H9 (cell line): ENCODE results near the gene RGS5. TPM values are rescaled to one million over a fixed set of nuclear protein-coding genes. Genes with fewer than 3 reads are reported as not detected.
"Not testable (repeated sequence)": the region's sequence is repeated elsewhere in the genome, so short reads cannot be mapped to it uniquely, and the experiment has no call there.

Experiments used
- DNase-seq: peaks from one replicate; pipeline ENCODE4 v3.0.0-alpha.2; 2017
- H2AFZ ChIP-seq: one replicate; pipeline ENCODE4 v1.6.1; 2013; ENCODE audit warnings: mild to moderate bottlenecking, low read length, control low read depth, moderate library complexity
- H2AK5ac ChIP-seq: 2 replicates; pipeline ENCODE4 v1.6.1; 2013; ENCODE audit warnings: low read length, control low read depth, mixed read lengths; ENCODE audit not compliant: insufficient read length
- H2BK120ac ChIP-seq: one replicate; pipeline ENCODE4 v1.6.1; 2013; ENCODE audit warnings: low read depth, mild to moderate bottlenecking, low read length, control low read depth, inconsistent platforms; ENCODE audit not compliant: poor library complexity, severe bottlenecking
- H2BK12ac ChIP-seq: 2 replicates; pipeline ENCODE4 v1.6.1; 2013; ENCODE audit warnings: low read length, control low read depth, mixed read lengths, low read depth; ENCODE audit not compliant: insufficient read length
- H2BK15ac ChIP-seq: 2 replicates; pipeline ENCODE4 v1.6.1; 2013; ENCODE audit warnings: low read depth, low read length, control low read depth
- H2BK20ac ChIP-seq: one replicate; pipeline ENCODE4 v1.6.1; 2013; ENCODE audit warnings: low read depth, mild to moderate bottlenecking, low read length, control low read depth, inconsistent platforms; ENCODE audit not compliant: poor library complexity, severe bottlenecking
- H2BK5ac ChIP-seq: 2 replicates; pipeline ENCODE4 v1.6.1; 2013; ENCODE audit warnings: low read length, control low read depth, mixed read lengths; ENCODE audit not compliant: insufficient read length
- H3K14ac ChIP-seq: 2 replicates; pipeline ENCODE4 v1.6.1; 2013; ENCODE audit warnings: low read length, control low read depth; ENCODE audit not compliant: insufficient read depth
- H3K18ac ChIP-seq: 2 replicates; pipeline ENCODE4 v1.6.1; 2013; ENCODE audit warnings: low read depth, mild to moderate bottlenecking, mixed read lengths, low read length, control low read depth; ENCODE audit not compliant: insufficient read length
- H3K23ac ChIP-seq: 2 replicates; pipeline ENCODE4 v1.6.1; 2013; ENCODE audit warnings: low read length, control low read depth, mixed read lengths, low read depth; ENCODE audit not compliant: insufficient read length
- H3K23me2 ChIP-seq: 2 replicates; pipeline ENCODE4 v1.6.1; 2013; ENCODE audit warnings: low read depth, mild to moderate bottlenecking, mixed read lengths, low read length, control low read depth; ENCODE audit not compliant: insufficient read length, poor library complexity, severe bottlenecking
- H3K27ac ChIP-seq: 2 replicates; pipeline ENCODE4 v1.5.1; 2013; ENCODE audit warnings: low read length, control low read depth, mixed read lengths, low read depth; ENCODE audit not compliant: insufficient read length
- H3K27me3 ChIP-seq: 2 replicates; pipeline ENCODE4 v1.6.1; 2013; ENCODE audit warnings: low read length, control low read depth, inconsistent platforms; ENCODE audit not compliant: insufficient read depth
- H3K4ac ChIP-seq: 2 replicates; pipeline ENCODE4 v1.6.1; 2013; ENCODE audit warnings: low read depth, mild to moderate bottlenecking, control low read depth, inconsistent platforms, low read length, moderate library complexity
- H3K4me1 ChIP-seq: 2 replicates; pipeline ENCODE4 v1.6.1; 2013; ENCODE audit warnings: low read length, control low read depth, inconsistent platforms; ENCODE audit not compliant: insufficient read depth
- H3K4me2 ChIP-seq: 2 replicates; pipeline ENCODE4 v1.6.1; 2013; ENCODE audit warnings: low read length, control low read depth, mixed read lengths; ENCODE audit not compliant: insufficient read length, insufficient read depth
- H3K56ac ChIP-seq: 2 replicates; pipeline ENCODE4 v1.6.1; 2013; ENCODE audit warnings: low read depth, mild to moderate bottlenecking, mixed read lengths, low read length, control low read depth; ENCODE audit not compliant: insufficient read length
- H3K79me1 ChIP-seq: 2 replicates; pipeline ENCODE4 v1.6.1; 2013; ENCODE audit warnings: low read depth, mild to moderate bottlenecking, moderate library complexity, low read length, control low read depth, inconsistent platforms; ENCODE audit not compliant: insufficient read depth, poor library complexity, severe bottlenecking
- H3K79me2 ChIP-seq: 2 replicates; pipeline ENCODE4 v1.6.1; 2013; ENCODE audit warnings: low read length, control low read depth, inconsistent platforms; ENCODE audit not compliant: insufficient read depth
- H3K9ac ChIP-seq: 2 replicates; pipeline ENCODE4 v1.6.1; 2013; ENCODE audit warnings: low read length, control low read depth, mixed read lengths; ENCODE audit not compliant: insufficient read length; ENCODE audit errors: extremely low read depth
- H3K9me3 ChIP-seq: one replicate; pipeline ENCODE4 v1.6.1; 2013; ENCODE audit warnings: low read depth, low read length, inconsistent platforms; ENCODE audit not compliant: control insufficient read depth
- H3T11ph ChIP-seq: one replicate; pipeline ENCODE4 v1.6.1; 2013; ENCODE audit warnings: mild to moderate bottlenecking, low read length, control low read depth, inconsistent platforms
- H4K20me1 ChIP-seq: one replicate; pipeline ENCODE4 v1.6.1; 2013; ENCODE audit not compliant: control insufficient read depth, insufficient read length, insufficient read depth
- H4K5ac ChIP-seq: 2 replicates; pipeline ENCODE4 v1.6.1; 2013; ENCODE audit warnings: low read depth, mild to moderate bottlenecking, mixed read lengths, low read length, control low read depth; ENCODE audit not compliant: insufficient read length
- H4K8ac ChIP-seq: replicated peaks from 2 replicates; pipeline ENCODE4 v1.6.1; 2013; ENCODE audit warnings: low read length, control low read depth, mixed read lengths, low read depth; ENCODE audit not compliant: insufficient read length
- H4K91ac ChIP-seq: 2 replicates; pipeline ENCODE4 v1.6.1; 2013; ENCODE audit warnings: low read depth, mild to moderate bottlenecking, moderate library complexity, mixed read lengths, low read length, control low read depth; ENCODE audit not compliant: insufficient read length
- H3K27ac Mint-ChIP-seq, 3 experiments: 2 replicates in 2 of 3; 3 replicates in 1 of 3; pipeline ENCODE4 v1.8.0; 2020 to 2021; ENCODE audit warnings: mixed read lengths in 3 of 3, mild to moderate bottlenecking in 1 of 3, moderate library complexity in 1 of 3
- H3K27me3 Mint-ChIP-seq: 2 replicates; pipeline ENCODE4 v1.8.0; 2021; ENCODE audit warnings: low read depth, mild to moderate bottlenecking, moderate library complexity, mixed read lengths
- H3K36me3 Mint-ChIP-seq, 3 experiments: 2 replicates in 2 of 3; 3 replicates in 1 of 3; pipeline ENCODE4 v1.8.0; 2020 to 2021; ENCODE audit warnings: low read depth in 3 of 3, mixed read lengths in 3 of 3; ENCODE audit not compliant: insufficient read depth in 1 of 3
- H3K4me1 Mint-ChIP-seq, 2 experiments: 2 replicates each; pipeline ENCODE4 v1.8.0; 2020; ENCODE audit warnings: mixed read lengths in 2 of 2
- H3K4me3 Mint-ChIP-seq, 2 experiments: 2 replicates in 1 of 2; 3 replicates in 1 of 2; pipeline ENCODE4 v1.8.0; 2020 to 2021; ENCODE audit warnings: mild to moderate bottlenecking in 2 of 2, mixed read lengths in 2 of 2, moderate library complexity in 1 of 2
- H3K9me3 Mint-ChIP-seq, 2 experiments: 2 replicates in 1 of 2; 3 replicates in 1 of 2; pipeline ENCODE4 v1.8.0; 2020; ENCODE audit warnings: mild to moderate bottlenecking in 2 of 2, mixed read lengths in 2 of 2, moderate library complexity in 1 of 2
- WGBS: extraction: QIAGEN DNeasy Blood & Tissue Kit; methylation state at CpG from one replicate; pipeline ENCODE4 v1.1.7; 2013; ENCODE audit warnings: missing lambda C conversion rate, low lambda C conversion rate, mixed read lengths; ENCODE audit not compliant: insufficient read length; ENCODE audit errors: extremely low coverage; 5-methylcytosine and 5-hydroxymethylcytosine counted together
- total RNA-seq: library from RNA; stranded (reverse); gene quantifications from 2 replicates; pipeline ENCODE4 v1.2.1, GENCODE V29; 2021
- TF ChIP-seq, protein P1 (sequence below): fragments of 200-600 bp; sonication (generic); conservative IDR thresholded peaks from 3 replicates; pipeline ENCODE4 v1.8.0; 2021; ENCODE audit warnings: antibody characterized with exemption, mild to moderate bottlenecking

Gene RGS5
- total RNA-seq, 1 experiment from 2014 or later, result 30.1 TPM

DNA sequence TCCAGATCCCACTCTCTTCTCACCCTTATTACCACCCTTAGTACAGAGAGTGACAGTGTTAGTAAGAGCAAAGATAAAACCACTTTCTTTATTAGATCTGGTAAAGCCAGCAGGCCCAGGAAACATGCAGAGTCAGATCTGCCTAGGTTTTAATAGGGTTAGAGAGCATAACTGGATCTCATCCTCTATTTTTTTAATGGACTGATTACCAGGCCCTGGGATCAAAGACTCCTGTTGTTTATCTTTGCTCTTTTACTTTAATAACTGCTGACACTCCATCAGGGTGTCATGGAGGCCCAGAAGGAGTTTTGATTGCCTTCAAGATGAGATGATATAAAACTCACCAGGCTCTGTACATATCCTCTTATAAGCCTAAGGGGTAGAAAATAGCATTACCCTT lies 45.3 kb upstream of the RGS5 start:
- Histone ChIP-seq H2BK20ac (no peak overlapping the region), H2AK5ac (no peak overlapping the region), H3K79me1 (no peaks in the 10 kb centered on the region), H2BK120ac (no peak overlapping the region), H3K18ac (no peak overlapping the region), H3K27ac (no peak overlapping the region), H3K9ac (no peak overlapping the region), H3K56ac (no peak overlapping the region), H3K23ac (no peak overlapping the region), H3K14ac (no peak overlapping the region), H4K91ac (no peak overlapping the region), H3K9me3 (no peaks in the 10 kb centered on the region), H4K5ac (no peak overlapping the region), H3K23me2 (no peaks in the 10 kb centered on the region), H2BK15ac (no peak overlapping the region), H2BK5ac (no peak overlapping the region), H3K4me2 (no peak overlapping the region), H3K4ac (no peak overlapping the region), H2AFZ (no peak overlapping the region), H4K8ac (no peak overlapping the region), H4K20me1 (no peaks in the 10 kb centered on the region), H3K27me3 (no peaks in the 10 kb centered on the region), H3K4me1 (no peaks in the 10 kb centered on the region), H2BK12ac (no peak overlapping the region), H3K79me2 (no peaks in the 10 kb centered on the region), H3T11ph (no peak overlapping the region)
- no peak overlapping the region for H3K4me3 Mint-ChIP-seq
- no peak for DNase-seq
- no peak overlapping the region for H3K27ac Mint-ChIP-seq
- H3K4me1 Mint-ChIP-seq, result no peaks in the 10 kb centered on the region
- no peaks in the 10 kb centered on the region for H3K27me3 Mint-ChIP-seq
- 0 out of 7 replicates have a peak, but pooled peaks cover 0 to under 1% (median 0%) of the 10 kb centered on the region in 3 experiments for H3K36me3 Mint-ChIP-seq
- TF ChIP-seq, protein P1, sequence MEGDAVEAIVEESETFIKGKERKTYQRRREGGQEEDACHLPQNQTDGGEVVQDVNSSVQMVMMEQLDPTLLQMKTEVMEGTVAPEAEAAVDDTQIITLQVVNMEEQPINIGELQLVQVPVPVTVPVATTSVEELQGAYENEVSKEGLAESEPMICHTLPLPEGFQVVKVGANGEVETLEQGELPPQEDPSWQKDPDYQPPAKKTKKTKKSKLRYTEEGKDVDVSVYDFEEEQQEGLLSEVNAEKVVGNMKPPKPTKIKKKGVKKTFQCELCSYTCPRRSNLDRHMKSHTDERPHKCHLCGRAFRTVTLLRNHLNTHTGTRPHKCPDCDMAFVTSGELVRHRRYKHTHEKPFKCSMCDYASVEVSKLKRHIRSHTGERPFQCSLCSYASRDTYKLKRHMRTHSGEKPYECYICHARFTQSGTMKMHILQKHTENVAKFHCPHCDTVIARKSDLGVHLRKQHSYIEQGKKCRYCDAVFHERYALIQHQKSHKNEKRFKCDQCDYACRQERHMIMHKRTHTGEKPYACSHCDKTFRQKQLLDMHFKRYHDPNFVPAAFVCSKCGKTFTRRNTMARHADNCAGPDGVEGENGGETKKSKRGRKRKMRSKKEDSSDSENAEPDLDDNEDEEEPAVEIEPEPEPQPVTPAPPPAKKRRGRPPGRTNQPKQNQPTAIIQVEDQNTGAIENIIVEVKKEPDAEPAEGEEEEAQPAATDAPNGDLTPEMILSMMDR, result no peak
- H3K9me3 Mint-ChIP-seq, result peaks cover 0 to under 1% of the 10 kb centered on the region in 2 experiments; a peak in 2 of 5 replicates

DNA sequence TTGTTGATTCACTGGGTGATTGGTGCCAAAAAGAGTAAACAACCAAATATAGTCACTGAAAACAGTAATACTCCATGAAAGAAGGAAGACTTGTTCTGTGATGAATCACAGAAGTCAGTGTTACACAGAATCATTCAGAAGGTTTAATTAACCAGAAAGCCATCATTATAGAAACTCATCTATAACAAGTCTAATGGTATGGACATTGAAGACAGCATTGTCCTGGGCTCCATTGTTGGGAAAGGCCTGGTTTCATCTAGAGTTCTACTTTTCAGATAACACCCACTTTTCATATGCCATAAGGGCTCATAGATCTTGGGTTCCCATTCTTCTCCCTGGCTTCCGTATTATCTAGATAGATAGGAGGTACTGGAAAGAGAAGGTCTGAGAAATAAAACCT lies 41.9 kb upstream of the RGS5 start:
- not testable (repeated sequence) for H4K8ac ChIP-seq, H2AK5ac ChIP-seq

More for the DNA sequence above, 41.9 kb upstream of the RGS5 start:
- H4K5ac ChIP-seq, H2BK15ac ChIP-seq, H2BK120ac ChIP-seq, H3K4me2 ChIP-seq, H3K79me1 ChIP-seq, H3K27ac ChIP-seq, H3K27me3 Mint-ChIP-seq, H3K4me3 Mint-ChIP-seq, H3K23ac ChIP-seq, H2BK20ac ChIP-seq, H3K36me3 Mint-ChIP-seq, H4K91ac ChIP-seq, H3K4me1 ChIP-seq, H2AFZ ChIP-seq, H3T11ph ChIP-seq, H3K9me3 Mint-ChIP-seq, H3K23me2 ChIP-seq, H3K9ac ChIP-seq, H3K18ac ChIP-seq, H3K9me3 ChIP-seq, H3K79me2 ChIP-seq, H2BK5ac ChIP-seq, H3K14ac ChIP-seq, H3K56ac ChIP-seq, H3K27me3 ChIP-seq, H2BK12ac ChIP-seq, H3K4me1 Mint-ChIP-seq, H3K4ac ChIP-seq, H4K20me1 ChIP-seq, DNase-seq, H3K27ac Mint-ChIP-seq: not testable (repeated sequence)
- no CpG with 5 or more reads among the region's 1 CpG for WGBS
